ENCODE measurements around the gene KRTAP12-4.
"Not testable (repeated sequence)": the region's sequence is repeated elsewhere in the genome, so short reads cannot be mapped to it uniquely, and the experiment has no call there.

Gene KRTAP12-4

GRCh38 chr21:44628707-44629391, 25.6 kb downstream of the KRTAP12-4 start:
- TF ChIP-seq CTCF (IDR thresholded peaks at IDR 0.05; ENCODE audit: low read depth, low read length) = no peak

GRCh38 chr21:44627831-44628233, 26.6 kb downstream of the KRTAP12-4 start:
- not testable (repeated sequence) for H3K4me3 ChIP-seq (ENCODE audit: low read depth, low read length)

More at GRCh38 chr21:44628707-44629391, 25.6 kb downstream of the KRTAP12-4 start:
- no peak overlapping the region for H3K4me3 ChIP-seq (ENCODE audit: low read depth, low read length)

- H3K4me3 ChIP-seq (ENCODE audit: low read depth, low read length) = not testable (repeated sequence)
Observed at GRCh38 chr21:44627181-44627822, 27.2 kb downstream of the KRTAP12-4 start.

GRCh38 chr21:44626673-44627143, 27.8 kb downstream of the KRTAP12-4 start, which contains the start of gene KRTAP10-9:
Gene KRTAP10-9, plus strand, starts transcription at chr21:44627093. Its CDS starts 79 bp downstream, at chr21:44627172.
- H3K4me3 ChIP-seq (ENCODE audit: low read depth, low read length) = no peak within 1 kb of the TSS
- no peak for TF ChIP-seq CTCF (IDR thresholded peaks at IDR 0.05; ENCODE audit: low read depth, low read length)

GRCh38 chr21:44626262-44626661, 28.2 kb downstream of the KRTAP12-4 start:
- H3K4me3 ChIP-seq (ENCODE audit: low read depth, low read length) = no peak overlapping the region
- TF ChIP-seq CTCF (IDR thresholded peaks at IDR 0.05; ENCODE audit: low read depth, low read length) = no peak

GRCh38 chr21:44625756-44626155, 28.7 kb downstream of the KRTAP12-4 start:
- no peak overlapping the region for H3K4me3 ChIP-seq (ENCODE audit: low read depth, low read length)
- TF ChIP-seq CTCF (IDR thresholded peaks at IDR 0.05; ENCODE audit: low read depth, low read length) = no peak

GRCh38 chr21:44623575-44623974, 30.9 kb downstream of the KRTAP12-4 start:
- TF ChIP-seq CTCF (IDR thresholded peaks at IDR 0.05; ENCODE audit: low read depth, low read length) = no peak
- no peak overlapping the region for H3K4me3 ChIP-seq (ENCODE audit: low read depth, low read length)

- H3K4me3 ChIP-seq (ENCODE audit: low read depth, low read length) = no peak overlapping the region
- no peak for TF ChIP-seq CTCF (IDR thresholded peaks at IDR 0.05; ENCODE audit: low read depth, low read length)
Observed at GRCh38 chr21:44619886-44620285, 34.6 kb downstream of the KRTAP12-4 start.
